Stimulated activated CD8-positive, alpha-beta memory T cell treated with anti-CD3 and anti-CD28 coated beads, Interleukin-4, amount 100 ng/mL, for 4 hours (primary cell): ENCODE results near the gene ZNF473.

Source experiments
- DNase-seq, 2 donors: peaks; one replicate each; pipeline ENCODE4 v3.0.0-alpha.2; 2020; ENCODE audit warnings: low read depth in 2 of 2, low spot score in 1 of 2

Gene ZNF473

DNA sequence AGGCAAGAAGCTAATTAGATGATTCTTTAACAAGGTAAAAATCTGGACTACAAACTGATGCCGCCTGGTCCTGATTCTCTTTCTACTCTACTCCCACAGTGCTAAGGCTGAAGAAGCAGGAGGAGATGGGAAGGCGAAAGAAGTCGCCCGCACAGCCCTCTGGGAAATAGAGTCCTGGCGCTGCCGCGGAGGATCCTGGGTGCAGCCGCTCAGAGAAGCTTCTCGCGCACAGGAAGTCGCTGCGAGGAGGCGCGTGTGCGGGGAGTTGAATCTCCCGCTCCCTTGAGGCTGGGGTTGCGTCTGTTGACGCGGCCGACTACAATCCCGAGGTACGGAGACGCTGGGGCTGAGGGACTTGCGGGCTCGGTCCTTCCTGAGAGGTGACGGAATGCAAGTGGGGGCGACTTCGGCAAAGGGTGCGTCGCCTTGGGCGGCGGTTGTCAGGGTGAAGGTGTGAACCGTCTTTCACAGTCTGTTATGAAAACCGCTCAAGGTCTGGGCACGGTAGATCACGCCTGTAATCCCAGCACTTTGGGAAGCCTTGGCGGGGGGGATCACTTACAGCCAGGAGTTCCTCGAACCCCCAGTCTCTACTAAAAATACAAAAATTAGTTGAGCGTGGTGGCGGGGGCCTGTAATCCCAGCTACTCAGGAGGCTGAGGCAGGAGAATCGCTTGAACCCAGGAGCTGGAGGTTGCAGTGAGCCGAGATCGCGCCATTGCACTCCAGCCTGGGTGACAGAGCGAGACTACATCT is at the start of gene ZNF473:
Gene ZNF473 (plus strand): TSS at position 212 of the 756 bp plus-strand sequence. CDS start 5,078 bp downstream, outside the sequence.
- DNase-seq, result peak; percentile 79 to 85

DNA sequence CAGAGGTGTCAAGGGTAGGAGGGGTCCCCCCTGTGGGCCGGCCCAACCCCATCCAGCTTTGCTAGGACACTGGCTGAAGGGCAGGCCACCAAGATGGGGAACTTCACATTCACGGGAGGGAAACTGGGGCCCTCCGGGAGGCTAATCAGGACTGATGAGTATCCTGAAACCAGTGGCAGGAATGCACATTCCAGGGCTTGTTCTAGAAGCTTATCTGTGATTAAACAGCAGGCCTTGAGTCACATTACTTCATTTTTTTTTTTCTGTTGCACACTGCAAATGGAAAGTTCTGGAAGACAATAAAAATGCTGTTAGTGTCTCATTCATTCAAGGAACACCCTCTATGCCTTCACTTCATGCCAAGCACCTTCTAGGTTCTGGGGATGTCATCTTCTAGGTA is 49.3 kb upstream of the ZNF473 start:
- no peak for DNase-seq

DNA sequence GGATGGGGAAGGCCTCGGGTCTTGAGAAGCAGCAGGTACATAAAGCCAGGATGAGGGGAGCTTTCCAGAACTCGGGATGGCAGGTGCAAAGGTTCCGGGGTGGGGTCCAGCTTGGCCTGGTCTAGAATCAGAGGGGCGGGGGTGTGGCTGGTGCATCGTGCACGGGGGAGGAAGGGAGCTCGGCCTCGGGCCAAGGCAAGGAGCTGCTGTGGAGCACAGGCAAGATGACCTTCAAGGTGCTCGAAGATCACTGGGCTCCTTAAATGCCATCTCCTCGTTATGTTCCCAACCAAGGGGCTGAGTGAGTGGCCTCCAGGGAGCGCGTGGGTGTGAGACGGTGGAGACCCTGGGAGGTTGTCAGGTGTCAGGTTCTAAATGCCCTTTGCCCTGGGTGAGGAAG is 48.7 kb upstream of the ZNF473 start:
- no peak for DNase-seq

DNA sequence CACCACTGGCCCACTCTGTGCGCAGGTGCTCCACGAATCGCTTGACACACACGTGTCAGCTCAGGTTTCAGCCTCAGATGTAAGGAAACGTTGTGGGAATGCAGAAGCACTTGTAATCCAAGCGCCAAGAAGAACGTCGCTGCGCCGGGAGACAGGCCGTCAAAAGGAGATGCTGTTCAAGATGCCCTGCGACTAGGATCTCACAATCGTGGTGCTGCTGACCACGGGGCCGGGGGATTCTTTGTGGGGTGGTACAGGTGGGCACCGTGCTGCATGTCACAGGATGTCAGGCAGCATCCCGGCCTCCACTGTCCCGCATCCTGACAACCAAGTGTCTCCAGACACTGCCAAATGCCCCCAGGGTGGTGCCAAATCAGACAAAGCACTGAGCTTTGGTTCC is 47.9 kb upstream of the ZNF473 start:
- no peak for DNase-seq

DNA sequence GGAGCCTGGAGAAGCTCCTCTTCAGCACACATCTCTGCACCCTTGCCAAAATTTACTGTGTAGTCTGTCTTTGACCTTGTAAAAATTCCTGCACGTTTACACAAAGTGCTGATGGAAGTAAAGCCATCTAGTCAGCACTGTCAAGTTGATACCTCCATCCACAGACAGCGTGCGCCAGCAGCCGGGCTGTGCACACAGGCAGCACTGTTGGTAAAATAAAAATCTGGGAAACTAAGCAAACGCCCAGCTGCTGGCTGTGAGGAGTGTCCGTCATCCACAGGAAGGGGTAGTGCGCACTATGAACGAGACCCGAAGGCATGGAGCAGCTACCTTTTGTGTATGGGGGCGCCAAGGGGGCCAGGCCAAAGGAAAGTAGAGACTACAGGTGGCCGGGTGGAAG is 47.5 kb upstream of the ZNF473 start:
- no peak for DNase-seq

DNA sequence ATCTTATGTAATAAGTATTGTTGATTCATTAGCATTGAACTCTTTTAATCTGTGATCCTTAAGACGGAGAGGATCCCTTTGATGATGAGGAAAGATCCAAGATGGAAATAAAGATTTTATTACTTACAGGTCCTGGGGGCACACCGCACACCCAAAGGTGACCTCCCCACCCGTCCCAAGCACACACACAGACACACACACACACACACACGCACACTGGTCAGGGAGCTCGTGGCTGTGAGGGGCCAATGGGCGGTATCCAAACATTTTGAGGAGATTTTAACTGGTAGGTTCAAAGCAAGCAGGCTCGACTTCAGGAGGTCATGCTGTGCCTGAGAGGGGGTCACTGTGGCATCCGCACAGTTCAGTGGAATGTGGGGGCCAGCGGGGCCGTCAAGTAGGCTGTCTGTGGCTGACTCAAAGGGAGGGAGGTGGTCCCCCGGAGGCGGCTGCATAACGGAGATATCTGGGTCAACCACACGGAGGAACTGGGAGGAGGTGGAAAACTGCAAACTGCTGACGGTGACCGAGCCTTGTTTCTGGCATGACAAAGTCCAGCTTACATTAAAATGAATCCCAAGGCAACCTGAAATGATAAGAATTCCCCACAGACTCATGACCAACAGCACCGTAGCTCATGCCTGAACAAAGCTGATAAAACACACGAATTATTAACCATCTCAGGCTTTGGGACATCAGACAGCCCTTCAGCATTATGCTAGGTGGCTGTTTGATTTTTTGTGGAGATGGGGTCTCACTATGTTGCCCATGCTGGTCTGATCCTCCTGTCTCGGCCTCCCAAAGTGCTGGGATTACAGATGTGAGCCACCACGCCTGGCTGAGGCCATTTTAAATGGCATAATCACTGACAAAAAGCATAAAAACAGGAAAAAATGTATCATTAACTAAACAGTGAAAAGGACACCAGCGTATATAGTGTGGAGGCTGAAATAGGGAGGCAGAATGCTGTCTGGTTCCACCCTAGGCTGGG is 43.9 kb upstream of the ZNF473 start:
- DNase-seq, result no peak

DNA sequence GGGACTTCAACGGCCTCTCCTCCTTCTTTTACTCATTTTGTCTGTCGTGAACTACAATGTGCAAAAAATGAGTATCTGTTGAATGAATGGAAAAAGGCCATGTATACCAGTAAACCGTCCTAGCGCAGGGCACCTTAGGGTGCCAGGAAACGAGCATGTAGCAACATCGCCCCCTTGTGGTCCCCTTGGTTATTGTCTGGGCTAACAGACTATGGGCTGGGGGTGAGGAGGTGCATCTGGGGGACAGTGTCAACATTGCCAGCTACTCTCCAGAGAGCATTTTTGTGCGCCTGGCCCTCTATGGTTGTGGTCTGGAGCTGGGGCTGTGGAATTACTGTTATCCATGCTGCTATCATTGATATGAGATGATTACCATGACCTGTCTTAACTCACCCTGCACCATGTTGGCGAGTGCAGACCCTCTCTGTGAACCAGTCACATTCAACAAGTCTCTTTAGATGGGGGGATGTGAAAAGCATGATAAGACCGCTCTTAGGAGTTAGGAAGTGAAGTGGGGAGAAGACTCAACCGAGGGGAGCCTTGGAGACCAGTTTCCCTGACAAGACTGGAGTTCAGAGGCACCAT is 42.1 kb upstream of the ZNF473 start:
- peak; percentile 48 to 84 for DNase-seq

DNA sequence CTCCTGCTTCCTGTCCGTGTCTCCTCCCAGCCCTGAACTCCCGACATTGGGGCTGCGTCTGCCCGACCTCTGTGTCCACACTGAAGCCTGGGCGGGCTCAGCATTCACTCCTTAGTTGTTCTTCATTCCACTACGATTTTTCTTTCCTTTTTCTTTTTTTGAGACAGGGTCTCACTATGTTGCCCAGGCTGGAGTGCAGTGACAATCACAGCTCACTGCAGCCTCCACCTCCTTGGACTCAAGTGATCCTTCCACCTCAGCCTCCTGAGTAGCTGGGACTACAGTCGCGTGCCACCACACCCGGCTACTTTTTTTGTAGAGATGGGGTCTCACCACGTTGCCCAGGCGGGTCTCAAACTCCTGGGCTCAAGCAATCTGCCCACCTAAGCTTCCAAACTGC is 41.3 kb upstream of the ZNF473 start:
- DNase-seq, result no peak

DNA sequence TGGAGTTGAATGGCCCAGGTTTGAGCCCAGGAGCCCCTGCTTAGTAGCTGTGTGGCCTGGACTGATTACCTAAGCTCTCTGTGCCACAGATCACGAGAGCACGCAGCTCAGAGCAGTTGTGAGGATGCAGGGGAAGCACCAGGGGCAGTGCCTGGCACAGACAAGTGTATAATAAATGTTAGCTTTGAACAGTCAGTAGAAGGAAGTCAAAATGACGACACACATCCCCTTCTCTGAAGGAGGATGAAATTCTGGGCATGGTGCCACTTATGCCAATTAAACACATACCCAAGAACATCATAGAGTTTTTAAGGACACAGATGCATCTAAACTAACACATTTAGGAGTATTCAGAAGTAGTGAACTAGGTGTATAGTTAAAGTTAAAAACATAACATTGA is 39.9 kb upstream of the ZNF473 start:
- DNase-seq, result no peak

DNA sequence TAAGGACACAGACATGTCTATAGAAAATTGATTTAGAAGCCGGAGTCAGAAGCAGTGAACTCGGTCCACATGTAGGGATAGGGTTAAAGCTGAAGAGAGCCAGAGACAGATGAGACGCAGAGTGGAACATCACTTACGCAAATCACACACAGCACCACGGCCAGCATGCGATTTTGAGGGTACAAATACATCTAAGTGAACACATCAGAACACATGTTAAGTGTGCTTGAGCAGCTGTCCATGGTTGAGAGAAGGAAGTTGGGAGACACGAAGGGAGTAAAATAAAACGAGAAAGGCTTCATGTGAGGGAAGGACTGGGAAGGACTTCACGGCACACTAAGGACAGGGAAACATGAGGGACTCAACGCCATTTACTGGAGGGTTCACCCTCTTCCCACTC is 39.5 kb upstream of the ZNF473 start:
- no peak for DNase-seq

DNA sequence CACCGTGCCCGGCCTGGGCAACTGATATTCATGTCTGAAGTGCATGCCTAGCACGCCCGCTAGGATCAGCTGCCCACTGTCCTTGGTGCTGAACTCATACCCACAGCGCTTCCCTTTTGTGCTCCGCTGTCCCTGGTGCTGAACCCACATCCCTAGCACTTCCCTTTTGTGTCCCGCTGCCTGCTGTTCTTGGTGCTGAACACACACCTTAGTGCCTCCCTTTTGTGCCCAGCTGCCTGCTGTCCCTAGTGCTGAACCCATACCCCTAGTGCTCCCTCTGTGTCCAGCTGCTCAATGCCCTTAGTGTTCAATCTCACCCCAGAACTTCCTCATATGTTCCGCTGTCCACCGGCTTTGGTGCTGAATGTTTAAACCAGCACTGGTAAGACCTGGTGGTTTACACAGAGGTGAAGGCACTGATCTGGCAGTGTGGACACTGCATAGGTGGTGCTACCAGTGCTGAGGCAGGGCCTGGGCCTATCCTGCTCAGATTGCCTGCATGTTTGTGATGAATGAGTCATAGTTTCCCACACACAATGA is 38.6 kb upstream of the ZNF473 start:
- peak; percentile 24 to 31 for DNase-seq

DNA sequence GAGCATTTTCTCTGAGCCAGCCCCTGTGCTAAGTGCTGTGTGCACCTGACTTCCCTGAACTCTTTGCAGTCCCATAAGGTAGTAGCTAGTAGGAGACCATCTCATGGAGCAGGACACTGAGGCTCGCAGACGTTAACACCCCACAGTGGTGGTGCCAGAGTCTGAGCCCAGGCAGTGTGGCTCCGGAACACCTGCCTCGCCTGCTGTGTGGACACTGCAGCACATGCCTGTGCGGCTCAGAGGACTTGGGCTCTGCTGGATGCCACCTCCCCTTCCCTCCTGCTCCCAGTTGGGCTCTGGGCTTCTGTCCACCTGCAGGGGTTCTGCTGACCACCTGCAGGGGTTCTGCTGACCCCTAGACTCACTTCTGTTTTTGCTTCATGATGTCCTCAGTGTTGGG is 37.8 kb upstream of the ZNF473 start:
- DNase-seq, result no peak

DNA sequence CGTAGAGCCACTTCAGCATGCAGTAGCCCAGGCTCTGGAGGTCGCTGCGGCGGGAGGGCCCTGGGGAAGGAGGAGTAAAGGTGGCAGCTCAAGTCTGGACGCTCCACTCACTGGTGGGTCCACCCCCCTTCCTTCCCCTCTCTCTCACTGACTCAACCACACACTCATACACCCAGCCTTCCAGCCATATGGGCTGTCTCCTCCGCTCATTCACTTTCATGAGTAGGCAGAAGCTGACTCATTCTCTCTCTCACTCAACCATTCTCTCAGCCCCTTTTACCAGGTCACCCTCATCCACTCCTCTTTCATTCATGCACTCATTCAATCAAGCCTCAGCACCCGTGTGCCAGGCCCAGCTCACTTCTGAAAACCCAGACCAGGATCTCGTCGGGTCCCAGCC is 37.4 kb upstream of the ZNF473 start:
- no peak for DNase-seq

DNA sequence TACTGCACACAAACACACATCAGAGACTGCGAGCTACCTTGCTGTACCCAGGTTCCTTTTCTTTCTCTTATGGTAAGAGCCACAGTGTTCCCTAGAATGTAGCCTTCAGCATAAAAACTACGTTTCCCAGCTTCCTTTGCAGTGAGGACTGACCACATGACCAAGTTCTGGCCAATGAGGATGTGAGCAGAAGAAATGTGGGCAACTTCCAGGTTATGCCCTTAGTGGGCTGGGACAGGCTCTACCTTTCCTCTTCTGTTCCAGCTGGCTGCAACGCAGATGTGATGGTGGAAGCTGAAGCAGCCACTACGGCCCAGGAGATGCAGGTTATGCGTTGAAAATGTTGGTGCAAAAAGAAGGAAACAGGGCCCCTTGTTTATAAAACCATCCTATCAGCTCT is 28.1 kb upstream of the ZNF473 start:
- DNase-seq, result no peak

DNA sequence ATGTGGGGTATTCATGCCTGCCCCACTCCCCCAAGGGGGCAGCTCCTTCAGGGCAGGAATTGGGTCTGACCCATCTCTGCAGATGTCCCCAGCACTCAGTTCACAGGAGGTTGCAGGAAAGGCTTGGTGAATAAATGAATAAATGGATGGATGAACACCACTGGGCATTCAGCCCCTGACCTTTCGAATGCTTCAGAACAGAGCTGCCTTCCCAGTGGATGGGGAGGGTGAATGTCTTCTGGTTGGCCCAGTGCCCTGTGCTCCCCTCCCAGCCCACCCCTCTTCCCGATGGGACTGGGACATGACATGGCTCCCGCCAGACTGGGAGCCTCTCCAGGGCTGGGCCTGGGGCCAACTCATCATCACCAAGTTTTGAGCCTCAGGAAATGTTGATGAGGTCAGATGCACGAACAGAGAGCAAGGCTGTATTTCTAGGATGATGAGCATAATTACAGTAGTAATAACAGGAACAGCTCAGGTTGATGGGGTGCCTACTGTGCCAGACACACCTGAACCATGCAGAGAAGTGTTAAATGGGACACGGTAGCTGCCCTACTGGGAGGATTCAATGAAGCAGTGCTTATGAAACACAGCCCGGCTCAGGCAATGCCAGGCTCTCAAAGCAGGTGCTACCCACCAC is 26.3 kb upstream of the ZNF473 start:
- DNase-seq, result no peak

DNA sequence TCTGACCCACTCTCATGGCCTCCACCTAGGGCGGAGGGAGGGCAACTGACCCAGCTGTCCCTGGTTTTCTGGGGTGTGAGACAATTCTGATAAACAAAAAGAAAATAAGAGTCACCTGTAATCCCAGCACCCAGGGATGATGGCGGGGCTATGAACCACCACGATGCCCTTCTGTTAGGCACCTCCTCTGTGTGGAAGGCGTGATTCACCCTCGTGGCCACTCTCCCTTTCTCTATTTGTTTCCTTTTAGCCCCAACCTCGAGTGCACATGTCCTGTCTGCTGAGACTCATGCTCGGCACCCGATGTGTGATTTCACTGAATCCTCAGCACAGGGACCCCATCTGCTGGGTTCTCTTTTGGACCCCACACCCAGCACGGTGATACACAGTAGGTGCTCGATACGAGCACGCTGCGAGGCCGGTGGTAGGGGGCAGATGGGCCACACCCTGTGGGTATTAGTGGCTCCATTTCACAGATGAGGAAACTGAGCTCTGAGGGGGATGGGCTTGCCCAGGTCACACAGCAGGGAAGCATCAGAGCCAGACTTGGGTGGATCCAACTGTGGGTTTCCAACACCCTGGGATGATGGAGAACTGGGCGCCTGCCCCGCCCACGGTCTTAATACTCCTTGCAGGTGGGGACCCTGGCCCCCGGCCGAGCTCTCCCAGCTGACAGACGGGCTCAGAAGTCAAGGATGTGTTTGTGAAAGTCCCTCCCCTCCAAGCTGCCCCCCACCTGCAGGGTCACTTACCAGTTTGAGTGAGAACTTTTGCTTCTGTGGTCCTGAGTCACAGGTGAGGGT is 25.6 kb upstream of the ZNF473 start:
- no peak for DNase-seq

DNA sequence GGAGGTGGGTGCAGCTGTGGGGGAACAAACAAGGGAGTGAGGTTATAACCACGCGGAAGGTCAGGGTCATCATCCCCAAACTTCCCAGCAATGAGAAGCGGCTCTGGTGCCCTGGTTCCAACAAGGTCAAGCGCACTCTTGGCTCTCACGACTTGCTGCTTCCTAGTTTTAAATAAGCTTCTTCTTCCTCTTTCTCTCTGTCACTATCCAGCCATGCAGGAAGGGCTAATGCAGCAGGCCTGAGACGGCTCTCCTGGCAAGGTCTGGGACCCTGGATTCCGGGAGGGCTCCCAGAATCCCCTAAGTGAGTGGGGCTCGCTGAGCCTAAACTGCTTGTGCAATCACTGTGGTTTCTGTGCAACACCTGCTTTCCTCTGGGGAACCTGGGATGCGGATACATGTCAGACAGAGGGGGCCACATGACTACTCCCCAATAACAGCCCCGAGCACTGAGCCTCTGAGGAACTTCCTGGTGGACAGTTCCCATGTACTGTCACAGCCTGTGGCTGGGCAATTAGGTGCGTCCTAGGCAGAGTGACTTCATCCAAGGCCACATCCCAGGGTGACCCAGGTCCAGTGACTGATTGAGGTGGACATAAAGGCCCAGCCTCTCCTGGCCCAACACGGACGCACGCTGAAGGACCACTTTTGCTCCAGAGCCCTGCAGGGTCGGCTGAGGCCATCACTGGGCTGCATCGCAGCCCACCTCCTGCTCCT is 24.8 kb upstream of the ZNF473 start:
- no peak for DNase-seq

DNA sequence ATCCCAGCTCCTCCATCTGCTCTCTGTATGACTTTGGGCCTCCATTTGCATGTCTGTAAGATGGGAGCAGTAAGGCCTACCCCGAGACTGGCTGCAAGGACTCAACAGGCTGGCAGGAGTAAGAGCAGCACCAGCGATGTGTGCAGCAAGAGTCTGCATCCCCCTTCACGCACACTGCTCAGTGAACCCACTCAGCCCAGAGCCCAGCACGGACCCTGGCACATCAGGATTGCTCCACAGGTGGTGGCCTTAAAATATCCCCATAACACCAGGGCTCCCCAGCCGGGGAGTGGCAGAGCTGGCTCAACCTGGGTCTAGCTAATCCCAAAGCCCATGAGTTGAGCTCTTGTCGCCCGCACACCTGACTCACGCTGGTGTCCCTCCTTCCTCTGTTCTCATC is 24.0 kb upstream of the ZNF473 start:
- DNase-seq, result no peak

DNA sequence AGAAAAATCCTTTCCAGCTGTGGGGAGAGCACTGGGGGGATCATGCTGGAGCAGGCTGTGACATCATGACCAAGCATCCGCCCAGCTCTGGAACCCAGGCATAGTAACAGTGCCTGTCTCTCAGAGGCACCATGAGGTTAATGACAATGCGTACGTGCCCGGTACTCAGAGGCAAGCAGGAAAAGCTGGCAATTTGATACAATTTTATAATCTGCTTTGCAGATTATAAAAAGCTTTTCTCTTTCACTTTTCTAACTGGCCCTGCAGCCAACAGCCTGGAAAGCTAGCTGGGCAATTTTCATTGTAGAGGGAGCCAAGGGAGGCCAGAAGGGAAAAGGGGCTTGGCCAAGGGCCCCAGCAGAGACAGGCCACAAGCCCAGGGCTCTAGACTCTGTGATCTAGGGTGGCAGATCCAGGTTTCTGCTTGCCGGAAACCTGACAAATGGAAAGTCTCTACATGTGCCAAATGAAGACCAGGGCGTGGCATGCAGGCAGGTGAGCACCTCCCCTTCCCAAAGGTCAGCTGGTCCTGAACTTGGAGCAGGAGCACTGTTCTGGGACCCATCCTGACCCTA is 23.3 kb upstream of the ZNF473 start:
- DNase-seq, result no peak
